Measurements from ENCODE around the gene PTMS. TPM values are rescaled to one million over a fixed set of nuclear protein-coding genes. Genes with fewer than 3 reads are reported as not detected.

Gene PTMS
- total RNA-seq, 6 donors from 2014 or later = 142 to 463 (median 224) TPM

DNA sequence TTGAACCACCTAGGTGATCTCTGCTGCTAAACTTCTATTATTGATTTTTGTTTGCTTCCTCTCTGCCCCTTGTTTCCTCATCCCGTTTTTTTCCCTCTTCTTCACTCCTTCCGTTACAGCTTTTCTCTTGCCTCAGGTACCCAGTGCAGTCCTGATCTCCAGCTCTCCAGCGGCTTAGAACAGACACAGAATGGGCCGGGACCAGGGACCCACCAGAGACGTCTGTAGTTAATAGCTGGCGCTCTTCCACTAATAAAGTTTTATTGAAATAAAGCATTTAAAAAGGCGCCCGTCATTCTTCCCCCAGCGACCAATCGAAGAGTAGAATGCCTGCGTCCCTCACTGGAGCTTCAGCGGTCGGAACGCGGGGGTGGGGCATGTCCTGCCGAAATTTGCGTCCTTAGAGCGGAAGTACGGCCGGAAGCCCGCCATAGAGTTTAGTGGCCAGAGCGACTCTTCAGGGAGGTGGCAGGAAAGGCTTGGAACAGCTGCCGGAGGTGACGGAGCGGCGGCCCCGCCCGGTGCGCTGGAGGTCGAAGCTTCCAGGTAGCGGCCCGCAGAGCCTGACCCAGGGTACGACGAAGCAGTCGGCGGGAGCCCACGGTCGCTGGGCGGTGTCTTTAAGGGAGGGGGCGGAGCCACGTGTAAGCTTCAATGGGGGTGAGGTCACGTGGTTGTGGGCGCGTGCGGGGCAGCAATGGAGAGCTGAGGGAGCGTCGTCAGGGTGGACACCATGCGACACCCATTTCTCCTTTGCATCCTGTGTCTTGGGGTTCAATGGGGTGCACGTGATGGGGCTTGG, 42.4 kb upstream of the PTMS start, which contains the start of gene COPS7A:
COPS7A (plus strand) TSS at position 440 of the 802 bp plus-strand sequence. CDS start 611 bp downstream, outside the sequence.
- ATAC-seq (ENCODE audit: low FRiP score in 2 of 2) (peak; percentile 98 to 99), DNase-seq (peak; percentile 97 to 99)
- Histone ChIP-seq H3K36me3 (peaks cover 0 to 15% (median 13%) of the 10 kb centered on the region in 4 donors), H3K27ac (peak within 1 kb of the TSS; percentile 86 to 93 (median 90)), H3K4me3 (peak within 1 kb of the TSS; percentile 30 to 72 (median 66)), H3K27me3 (no peaks in the 10 kb centered on the region), H3K4me1 (peaks cover 9 to 19% (median 11%) of the 10 kb centered on the region in 4 donors), H3K9me3 (no peaks in the 10 kb centered on the region)
- 0 to 1% methylated on average over 33 to 34 of the region's 49 CpGs for WGBS, 2 donors
- TF ChIP-seq EP300 (IDR thresholded peaks at IDR 0.05) (peak in 2 of 4 donors; percentile 10 to 48), POLR2A (IDR thresholded peaks at IDR 0.05) (peak in 1 of 4 donors; percentile 75), POLR2AphosphoS5 (IDR thresholded peaks at IDR 0.05) (peak; percentile 83 to 93)
- TF ChIP-seq, protein P1, sequence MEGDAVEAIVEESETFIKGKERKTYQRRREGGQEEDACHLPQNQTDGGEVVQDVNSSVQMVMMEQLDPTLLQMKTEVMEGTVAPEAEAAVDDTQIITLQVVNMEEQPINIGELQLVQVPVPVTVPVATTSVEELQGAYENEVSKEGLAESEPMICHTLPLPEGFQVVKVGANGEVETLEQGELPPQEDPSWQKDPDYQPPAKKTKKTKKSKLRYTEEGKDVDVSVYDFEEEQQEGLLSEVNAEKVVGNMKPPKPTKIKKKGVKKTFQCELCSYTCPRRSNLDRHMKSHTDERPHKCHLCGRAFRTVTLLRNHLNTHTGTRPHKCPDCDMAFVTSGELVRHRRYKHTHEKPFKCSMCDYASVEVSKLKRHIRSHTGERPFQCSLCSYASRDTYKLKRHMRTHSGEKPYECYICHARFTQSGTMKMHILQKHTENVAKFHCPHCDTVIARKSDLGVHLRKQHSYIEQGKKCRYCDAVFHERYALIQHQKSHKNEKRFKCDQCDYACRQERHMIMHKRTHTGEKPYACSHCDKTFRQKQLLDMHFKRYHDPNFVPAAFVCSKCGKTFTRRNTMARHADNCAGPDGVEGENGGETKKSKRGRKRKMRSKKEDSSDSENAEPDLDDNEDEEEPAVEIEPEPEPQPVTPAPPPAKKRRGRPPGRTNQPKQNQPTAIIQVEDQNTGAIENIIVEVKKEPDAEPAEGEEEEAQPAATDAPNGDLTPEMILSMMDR (IDR thresholded peaks at IDR 0.05) = peak in 3 of 6 experiments; percentile 16 to 26 (median 17)

DNA sequence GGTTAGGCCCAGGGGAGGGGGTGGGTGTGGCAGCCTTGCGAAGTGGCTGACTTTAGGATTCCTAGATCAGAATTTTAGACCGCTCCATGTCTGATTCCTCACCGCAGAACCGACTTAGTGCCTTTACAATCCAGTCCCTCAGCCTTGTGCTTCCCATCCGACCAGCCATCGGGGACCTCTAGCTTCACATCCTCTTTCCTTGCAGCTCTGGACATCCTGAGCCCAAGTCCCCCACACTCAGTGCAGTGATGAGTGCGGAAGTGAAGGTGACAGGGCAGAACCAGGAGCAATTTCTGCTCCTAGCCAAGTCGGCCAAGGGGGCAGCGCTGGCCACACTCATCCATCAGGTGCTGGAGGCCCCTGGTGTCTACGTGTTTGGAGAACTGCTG, 41.8 kb upstream of the PTMS start:
- Histone ChIP-seq H3K36me3 (peaks cover 5 to 21% (median 19%) of the 10 kb centered on the region in 4 donors), H3K9me3 (no peaks in the 10 kb centered on the region), H3K4me1 (peaks cover 9 to 19% (median 11%) of the 10 kb centered on the region in 4 donors), H3K4me3 (peak overlapping the region; percentile 30 to 72 (median 66)), H3K27me3 (no peaks in the 10 kb centered on the region), H3K27ac (peak overlapping the region; percentile 86 to 93 (median 90))
- peak in 1 of 2 donors; percentile 32 for DNase-seq
- WGBS, 2 donors = 8 to 21% methylated on average over 10 of the region's 10 CpGs
- ATAC-seq (ENCODE audit: low FRiP score in 2 of 2) = peak; percentile 2 to 21
- TF ChIP-seq, protein P1 (IDR thresholded peaks at IDR 0.05) = no peak
- TF ChIP-seq POLR2AphosphoS5 (IDR thresholded peaks at IDR 0.05) (no peak), POLR2A (IDR thresholded peaks at IDR 0.05) (no peak), EP300 (IDR thresholded peaks at IDR 0.05) (no peak)

DNA sequence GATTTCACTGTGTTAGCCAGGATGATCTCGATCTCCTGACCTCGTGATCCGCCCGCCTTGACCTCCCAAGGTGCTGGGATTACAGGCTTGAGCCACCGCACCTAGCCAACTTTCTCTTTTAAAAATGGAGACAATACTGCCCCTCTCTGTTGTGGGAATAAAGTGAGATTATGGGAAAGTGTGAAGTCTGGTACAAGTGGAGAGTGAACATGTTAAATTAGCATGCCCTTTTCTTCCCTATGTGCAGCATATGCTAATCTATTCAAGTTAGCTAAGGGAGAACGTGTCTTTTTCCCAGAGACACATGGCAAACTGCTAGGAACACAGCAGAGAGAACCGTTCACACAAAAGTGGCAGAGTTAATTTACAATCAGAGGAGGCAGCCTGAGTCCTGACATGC, 40.8 kb upstream of the PTMS start:
- 94 to 98% methylated on average over 7 of the region's 7 CpGs for WGBS, 2 donors
- DNase-seq (no peak), ATAC-seq (ENCODE audit: low FRiP score in 2 of 2) (no peak)
- H3K36me3 ChIP-seq = peaks cover 11 to 30% (median 27%) of the 10 kb centered on the region in 4 donors
- no peak overlapping the region for H3K4me3 ChIP-seq
- H3K9me3 ChIP-seq = no peaks in the 10 kb centered on the region
- no peaks in the 10 kb centered on the region for H3K27me3 ChIP-seq
- no peak overlapping the region for H3K27ac ChIP-seq
- TF ChIP-seq, protein P1 (IDR thresholded peaks at IDR 0.05) = no peak
- no peak for TF ChIP-seq POLR2AphosphoS5 (IDR thresholded peaks at IDR 0.05)
- no peak for TF ChIP-seq EP300 (IDR thresholded peaks at IDR 0.05)
- TF ChIP-seq POLR2A (IDR thresholded peaks at IDR 0.05) = no peak
- H3K4me1 ChIP-seq = peaks cover 9 to 19% (median 11%) of the 10 kb centered on the region in 4 donors

DNA sequence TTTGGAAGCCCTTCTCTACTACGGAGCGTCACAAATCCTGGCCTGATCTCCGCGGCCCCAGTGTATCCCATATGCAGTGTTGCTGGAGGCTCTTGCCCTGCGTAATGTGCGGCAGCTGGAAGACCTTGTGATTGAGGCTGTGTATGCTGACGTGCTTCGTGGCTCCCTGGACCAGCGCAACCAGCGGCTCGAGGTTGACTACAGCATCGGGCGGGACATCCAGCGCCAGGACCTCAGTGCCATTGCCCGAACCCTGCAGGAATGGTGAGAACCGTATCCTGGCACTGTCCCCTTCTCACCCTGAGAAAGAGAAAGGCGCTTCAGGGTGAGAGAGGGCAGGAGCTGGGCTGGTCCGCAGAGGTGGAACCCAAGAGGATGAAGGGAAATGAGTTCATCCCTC, 37.0 kb upstream of the PTMS start:
- Histone ChIP-seq H3K36me3 (peaks cover 22 to 61% (median 50%) of the 10 kb centered on the region in 4 donors), H3K27me3 (no peaks in the 10 kb centered on the region), H3K27ac (no peak overlapping the region), H3K4me1 (peaks cover 9 to 15% (median 11%) of the 10 kb centered on the region in 4 donors), H3K4me3 (no peak overlapping the region), H3K9me3 (no peaks in the 10 kb centered on the region)
- no peak for ATAC-seq (ENCODE audit: low FRiP score in 2 of 2)
- DNase-seq = no peak
- WGBS, 2 donors = 95 to 97% methylated on average over 9 to 18 of the region's 18 CpGs
- no peak for TF ChIP-seq EP300 (IDR thresholded peaks at IDR 0.05)
- TF ChIP-seq, protein P1 (IDR thresholded peaks at IDR 0.05) = no peak
- no peak for TF ChIP-seq POLR2A (IDR thresholded peaks at IDR 0.05)
- no peak for TF ChIP-seq POLR2AphosphoS5 (IDR thresholded peaks at IDR 0.05)

All from upper lobe of left lung (tissue), 6 donors.